K562 (cell line): ENCODE data around the gene RAB31. TPM values are rescaled to one million over a fixed set of nuclear protein-coding genes. Genes with fewer than 3 reads are reported as not detected.
A peak's percentile ranks its signal among the peaks of the same experiment; 100 is the strongest.

ENCODE experiments used
- BMI1 ChIP-seq: fragments of 150-350 bp; IDR thresholded peaks from 2 replicates; pipeline ENCODE4 v1.6.1; 2014; ENCODE audit warnings: low read length
- ESRRA ChIP-seq: fragments of 450-650 bp; IDR thresholded peaks from 2 replicates; pipeline ENCODE4 v1.6.1; 2014; ENCODE audit warnings: low read depth, mild to moderate bottlenecking, moderate library complexity, borderline replicate concordance
- FOXJ2 ChIP-seq: fragments of 200-800 bp; sonication (Bioruptor generic); IDR thresholded peaks from 2 replicates; pipeline ENCODE4 v1.6.1; 2016; ENCODE audit warnings: missing genetic modification characterization, missing compliant biosample characterization
- GATAD2A ChIP-seq: fragments of 450-650 bp; IDR thresholded peaks from 2 replicates; pipeline ENCODE4 v1.6.1; 2017
- KDM4B ChIP-seq, 2 experiments: fragments of 450-650 bp in 1 of 2; sonication (generic) in 1 of 2; IDR thresholded peaks; 2 replicates each; pipeline ENCODE4 v1.6.1; 2016 to 2017; ENCODE audit warnings: borderline replicate concordance in 2 of 2, antibody characterized with exemption in 1 of 2, low read depth in 1 of 2, mild to moderate bottlenecking in 1 of 2
- MAFF ChIP-seq: IDR thresholded peaks from 2 replicates; pipeline ENCODE4 v1.6.1; 2012; ENCODE audit warnings: low read length, improper control_type of control experiment
- MAFG ChIP-seq: fragments of 450-650 bp; conservative IDR thresholded peaks from 2 replicates; pipeline ENCODE4 v1.6.1; 2016; ENCODE audit warnings: missing genetic modification characterization, missing compliant biosample characterization
- MCM7 ChIP-seq, 2 experiments: fragments of 450-650 bp; IDR thresholded peaks; 2 replicates each; pipeline ENCODE4 v1.6.1; 2016 to 2018
- MEF2A ChIP-seq: IDR thresholded peaks from 2 replicates; pipeline ENCODE4 v1.6.1; 2011; ENCODE audit warnings: low read depth, mild to moderate bottlenecking, low read length, moderate library complexity; ENCODE audit not compliant: control insufficient read depth
- NELFE ChIP-seq: IDR thresholded peaks from 2 replicates; pipeline ENCODE4 v1.6.1; 2011; ENCODE audit warnings: mild to moderate bottlenecking; ENCODE audit not compliant: insufficient read depth, insufficient read length
- POLR2G ChIP-seq: fragments of 200-400 bp; formaldehyde crosslinking; IDR thresholded peaks from 2 replicates; pipeline ENCODE4 v1.6.1; 2017; ENCODE audit warnings: low read depth, mild to moderate bottlenecking, antibody characterized with exemption, low read length, moderate library complexity
- ZBTB33 ChIP-seq: sonication (generic); formaldehyde crosslinking; IDR thresholded peaks from 2 replicates; pipeline ENCODE4 v1.8.1; 2023; ENCODE audit warnings: mild to moderate bottlenecking, missing genetic modification reagents
- ZFP36 ChIP-seq: fragments of 150-350 bp; IDR thresholded peaks from 2 replicates; pipeline ENCODE4 v1.6.1; 2018; ENCODE audit warnings: low read length, low read depth; ENCODE audit not compliant: partially characterized antibody
- polyA plus RNA-seq, 8 experiments: library from polyadenylated mRNA; depleted of rRNA in 4 of 8; stranded (reverse) in 5 of 8; unstranded in 3 of 8; fragments of >200 nt; fragmentation: Nextera tagmentation in 2 of 8; fragmentation: Illumina TruSeq in 1 of 8; extraction: Ambion mirVana in 2 of 8; extraction: Trizol in 1 of 8; gene quantifications; 2 replicates each; pipeline versions ENCODE4 v1.2.1 to v1.2.3, GENCODE V29; 2011 to 2014; ENCODE audit warnings: inconsistent platforms in 1 of 8, missing spikeins in 1 of 8
- total RNA-seq, 7 experiments: library from RNA; depleted of rRNA in 6 of 7; stranded (reverse); fragments of >200 nt in 6 of 7; fragmentation: Illumina TruSeq in 2 of 7; extraction: Trizol in 2 of 7; gene quantifications; 2 replicates each; pipeline versions ENCODE4 v1.2.1 to v1.2.3, GENCODE V29; 2011 to 2021; ENCODE audit warnings: low replicate concordance in 1 of 7
- TF ChIP-seq, protein P1 (sequence below): sonication (generic); formaldehyde crosslinking; IDR thresholded peaks from 2 replicates; pipeline ENCODE4 v1.8.1; 2023; ENCODE audit warnings: mild to moderate bottlenecking, missing genetic modification reagents, moderate library complexity

The RAB31 gene
- total and polyA plus RNA-seq, 9 of the 15 experiments (the other 6 are each of a cell fraction or from before 2014, with no cell fraction given): 20.7 to 70.4 (median 41.3) TPM

DNA sequence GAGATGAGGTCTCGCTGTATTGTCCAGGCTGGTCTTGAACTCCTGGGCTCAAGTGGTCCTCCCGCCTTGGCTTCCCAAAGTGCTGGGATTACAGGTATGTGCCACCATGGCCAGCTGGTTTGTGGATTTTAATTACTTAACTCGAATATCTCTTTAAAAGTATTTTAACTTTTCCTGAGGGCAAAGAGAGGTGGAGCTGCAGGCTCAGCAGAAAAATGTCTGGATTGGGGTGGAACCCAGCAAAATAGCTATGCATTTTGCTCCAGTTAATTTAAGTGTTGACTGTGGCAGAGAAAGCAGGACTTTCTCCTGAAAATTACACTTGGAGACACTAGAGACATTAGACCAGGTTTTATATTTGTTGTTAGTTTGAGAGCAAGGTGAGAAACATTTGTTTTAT, 142.2 kb downstream of the RAB31 start (continued):
- TF ChIP-seq, protein P1, sequence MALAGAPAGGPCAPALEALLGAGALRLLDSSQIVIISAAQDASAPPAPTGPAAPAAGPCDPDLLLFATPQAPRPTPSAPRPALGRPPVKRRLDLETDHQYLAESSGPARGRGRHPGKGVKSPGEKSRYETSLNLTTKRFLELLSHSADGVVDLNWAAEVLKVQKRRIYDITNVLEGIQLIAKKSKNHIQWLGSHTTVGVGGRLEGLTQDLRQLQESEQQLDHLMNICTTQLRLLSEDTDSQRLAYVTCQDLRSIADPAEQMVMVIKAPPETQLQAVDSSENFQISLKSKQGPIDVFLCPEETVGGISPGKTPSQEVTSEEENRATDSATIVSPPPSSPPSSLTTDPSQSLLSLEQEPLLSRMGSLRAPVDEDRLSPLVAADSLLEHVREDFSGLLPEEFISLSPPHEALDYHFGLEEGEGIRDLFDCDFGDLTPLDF (CRISPR knock-in tag): no peak
- TF ChIP-seq MEF2A (no peak), MAFF (no peak), ESRRA (no peak), ZBTB33 (CRISPR knock-in tag) (no peak), MAFG (tag) (0 out of 2 replicates have a peak, but pooled peaks have one; percentile 16), ZFP36 (no peak), FOXJ2 (no peak), KDM4B (IDR thresholded peaks at IDR 0.05; ENCODE audit: borderline replicate concordance in 2 of 2, low read depth in 1 of 2) (no peak), BMI1 (no peak), POLR2G (no peak), NELFE (no peak), MCM7 (IDR thresholded peaks at IDR 0.05) (no peak), GATAD2A (no peak)
